GOT3 (cell line): Measurements from ENCODE around the gene SPEF1.

ENCODE experiments used
- DNase-seq: peaks from one replicate; lab custom pipeline; 2025; ENCODE audit warnings: mixed read lengths; lab: John Stamatoyannopoulos, UW

Gene SPEF1

DNA sequence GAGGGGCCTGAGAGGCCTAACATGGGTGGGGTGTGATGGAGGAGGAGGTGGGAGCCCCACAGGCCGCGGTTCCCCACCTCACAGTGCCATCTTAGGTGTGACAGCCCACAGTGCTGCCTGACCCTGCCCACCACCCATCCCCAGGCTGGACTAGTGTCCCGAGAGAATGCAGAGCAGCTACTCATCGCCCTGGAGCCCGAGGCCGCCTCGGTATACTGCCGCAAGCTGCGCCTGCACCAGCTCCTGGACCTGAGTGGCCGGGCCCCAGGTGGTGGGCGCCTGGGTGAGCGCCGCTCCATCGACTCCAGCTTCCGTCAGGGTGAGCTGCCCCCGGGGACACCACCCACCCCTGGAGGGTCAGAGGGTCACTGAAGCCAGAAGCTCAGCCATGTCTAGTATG, 33.2 kb downstream of the SPEF1 start:
- no peak for DNase-seq

DNA sequence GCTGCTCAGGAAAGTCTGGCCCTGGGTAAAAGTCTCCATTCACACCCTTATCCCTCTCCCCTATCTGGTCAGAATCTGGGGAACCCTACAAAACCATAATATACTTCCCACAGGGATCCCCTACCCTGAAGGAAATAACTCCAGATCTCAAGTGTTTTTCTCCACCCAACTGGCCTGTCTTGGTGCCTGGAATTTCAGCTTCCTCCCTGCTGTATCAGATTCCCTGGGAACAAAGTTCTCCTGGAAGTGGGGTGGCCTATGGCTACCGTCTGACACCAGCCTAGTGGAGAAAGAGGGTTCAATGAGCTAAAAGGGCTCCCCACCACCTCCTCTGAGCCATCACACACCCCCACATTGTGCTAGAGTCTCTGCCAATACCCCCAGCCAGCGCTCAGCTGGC, 33.8 kb downstream of the SPEF1 start:
- DNase-seq = no peak

DNA sequence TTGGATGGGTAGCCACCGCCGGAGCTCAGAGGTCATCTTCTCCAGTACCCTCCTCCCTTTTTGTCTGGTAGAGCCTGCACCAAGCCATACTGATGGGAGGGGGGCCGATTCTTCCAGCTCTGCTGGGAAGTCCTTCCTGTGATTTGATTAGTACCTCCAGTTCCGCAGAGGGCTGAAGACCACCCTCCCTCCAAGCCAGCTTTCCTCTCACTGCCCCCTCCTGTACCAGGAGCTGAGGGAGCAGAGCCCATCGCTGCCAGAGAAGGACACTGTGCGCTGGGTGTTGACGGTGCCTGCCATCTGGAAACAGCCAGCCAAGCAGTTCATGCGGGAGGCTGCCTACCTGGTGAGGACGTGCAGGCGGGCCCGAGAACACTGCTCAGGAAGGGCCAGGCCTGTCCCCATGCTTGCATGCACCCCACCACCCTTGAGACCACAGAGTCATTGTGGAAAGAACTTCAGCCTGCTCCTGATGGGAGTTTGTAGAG, 35.5 kb downstream of the SPEF1 start:
- DNase-seq = no peak

DNA sequence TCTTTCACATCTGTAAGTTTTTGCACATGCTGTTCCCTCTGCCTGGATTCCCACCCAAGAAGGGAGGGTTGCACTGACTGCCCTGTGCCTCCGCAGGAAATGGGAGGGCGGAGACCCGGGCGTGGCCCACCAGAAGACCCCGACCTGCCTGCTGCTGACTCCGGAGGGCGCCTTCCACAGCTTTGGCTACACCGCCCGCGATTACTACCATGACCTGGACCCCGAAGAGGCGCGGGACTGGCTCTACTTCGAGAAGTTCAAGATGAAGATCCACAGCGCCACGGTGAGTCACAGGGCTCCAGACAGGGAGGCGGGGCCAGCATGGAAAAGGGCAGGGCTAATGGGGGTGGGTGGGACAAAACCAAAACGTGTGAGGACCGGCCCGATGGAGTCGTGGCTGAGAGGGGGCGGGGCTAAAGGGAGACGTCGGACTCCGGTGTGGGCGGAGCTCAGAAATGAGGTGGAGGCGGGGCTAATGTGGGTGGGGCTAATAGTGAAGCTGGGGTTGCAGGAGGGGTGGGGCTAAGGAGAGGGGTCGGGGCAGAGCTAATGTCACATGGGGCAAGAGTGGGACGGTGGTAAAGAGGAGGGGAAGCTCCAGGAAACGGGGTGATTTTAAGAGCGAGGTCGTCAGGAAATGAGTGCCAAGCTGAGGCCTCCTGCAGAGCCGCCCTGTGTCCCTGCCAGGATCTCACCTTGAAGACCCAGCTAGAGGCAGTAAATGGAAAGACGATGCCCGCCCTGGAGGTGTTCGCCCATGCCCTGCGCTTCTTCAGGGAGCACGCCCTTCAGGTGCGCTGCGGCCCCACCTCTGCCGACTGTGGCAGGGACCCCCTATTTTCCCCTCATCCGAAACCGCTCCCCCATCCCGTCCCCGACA, 36.2 kb downstream of the SPEF1 start:
- no peak for DNase-seq

DNA sequence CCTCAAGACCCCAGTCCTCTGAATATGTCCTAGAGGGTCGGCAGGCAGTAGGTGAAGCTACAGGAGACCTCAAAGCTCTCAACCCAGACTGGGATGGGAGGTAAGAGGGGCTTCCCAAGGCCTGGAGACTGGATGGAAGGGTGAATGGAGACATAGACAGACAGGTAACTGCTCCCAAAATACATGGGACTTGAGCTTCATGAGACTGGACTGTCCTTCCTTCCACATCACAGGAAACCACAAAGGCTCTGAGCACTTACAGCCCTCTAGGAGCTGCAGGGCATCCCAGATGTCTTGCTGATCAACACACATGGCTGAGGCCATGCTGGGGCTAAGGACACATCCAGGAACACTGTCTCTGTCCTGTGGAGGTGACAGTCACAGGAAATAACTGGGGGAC, 37.2 kb downstream of the SPEF1 start:
- no peak for DNase-seq

DNA sequence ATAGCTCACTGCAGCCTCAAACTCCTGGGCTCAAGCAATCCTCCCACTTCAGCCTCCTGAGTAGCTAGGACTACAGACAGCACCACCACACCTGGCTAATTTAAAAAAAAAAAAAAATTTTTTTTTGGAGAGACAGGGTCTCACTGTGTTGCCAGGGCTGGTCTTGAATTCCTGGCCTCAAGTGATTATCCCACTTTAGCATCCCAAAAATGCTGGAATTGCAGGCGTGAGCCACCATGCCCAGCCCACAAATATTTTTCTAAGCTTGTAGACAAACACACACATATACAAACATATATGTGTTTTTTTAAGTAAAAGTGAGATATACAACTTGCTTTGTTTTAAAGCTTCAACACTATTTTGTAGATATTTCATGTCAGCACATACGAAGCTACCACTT, 38.0 kb downstream of the SPEF1 start:
- DNase-seq = no peak

DNA sequence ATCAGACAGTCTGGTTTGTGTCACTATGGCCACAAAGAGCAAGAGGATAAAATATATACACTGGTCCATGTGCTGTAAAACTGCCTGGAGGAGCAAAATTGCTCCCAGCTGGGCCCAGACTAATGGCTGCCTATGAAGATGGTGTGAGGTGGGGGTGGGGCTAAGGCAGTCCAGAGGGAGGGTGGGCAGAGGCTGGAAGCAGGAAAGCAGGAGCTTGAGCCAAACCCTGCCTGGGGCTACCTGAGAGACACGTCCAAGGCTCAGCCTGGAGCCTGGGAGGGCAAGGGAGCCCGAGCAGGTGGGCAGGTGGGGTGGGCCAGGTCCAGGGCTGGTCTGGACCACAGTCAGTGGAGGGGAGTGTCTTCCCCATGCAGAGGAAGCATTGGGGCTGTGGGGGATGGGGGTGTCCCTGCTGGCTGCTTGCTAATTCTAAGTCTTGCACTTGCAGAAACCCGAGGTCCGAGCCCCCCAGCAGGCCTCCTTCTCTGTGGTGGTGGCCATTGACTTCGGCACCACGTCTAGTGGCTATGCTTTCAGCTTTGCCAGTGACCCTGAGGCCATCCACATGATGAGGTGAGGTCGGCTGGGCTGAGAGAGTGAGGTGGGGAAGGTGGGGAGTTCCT, 39.3 kb downstream of the SPEF1 start:
- DNase-seq = no peak

DNA sequence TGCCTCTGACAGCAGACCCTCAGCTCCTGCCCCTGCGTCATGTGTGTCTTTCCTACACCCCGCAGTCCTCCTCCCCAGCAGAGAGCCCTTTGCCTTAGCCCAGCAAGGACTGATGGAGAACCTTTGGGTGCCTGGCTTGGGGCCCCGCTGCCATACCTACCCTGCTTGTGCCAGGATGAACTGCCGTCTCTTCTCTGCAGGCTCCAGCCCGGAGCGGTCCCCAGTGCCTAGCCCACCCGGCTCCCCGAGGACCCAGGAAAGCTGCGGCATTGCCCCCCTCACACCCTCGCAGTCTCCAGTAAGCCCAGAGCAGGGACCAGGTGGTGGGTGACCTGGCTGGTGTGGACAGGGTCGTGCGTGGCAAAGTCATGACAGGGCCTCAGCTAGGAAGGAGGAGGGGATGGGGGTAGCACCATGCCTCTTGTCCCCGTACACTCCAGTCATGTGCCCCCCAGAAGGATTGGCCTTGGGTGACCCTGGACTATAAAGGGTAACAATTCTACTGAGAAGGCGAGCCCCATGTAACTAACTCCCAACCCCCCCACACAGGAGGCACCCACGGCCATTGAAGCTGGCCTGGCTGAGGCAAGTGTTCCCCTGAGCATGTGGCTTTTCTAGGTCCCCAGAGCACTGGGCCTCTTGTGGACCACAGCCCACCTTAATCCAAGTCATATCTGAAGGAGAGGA, 40.5 kb downstream of the SPEF1 start:
- no peak for DNase-seq

DNA sequence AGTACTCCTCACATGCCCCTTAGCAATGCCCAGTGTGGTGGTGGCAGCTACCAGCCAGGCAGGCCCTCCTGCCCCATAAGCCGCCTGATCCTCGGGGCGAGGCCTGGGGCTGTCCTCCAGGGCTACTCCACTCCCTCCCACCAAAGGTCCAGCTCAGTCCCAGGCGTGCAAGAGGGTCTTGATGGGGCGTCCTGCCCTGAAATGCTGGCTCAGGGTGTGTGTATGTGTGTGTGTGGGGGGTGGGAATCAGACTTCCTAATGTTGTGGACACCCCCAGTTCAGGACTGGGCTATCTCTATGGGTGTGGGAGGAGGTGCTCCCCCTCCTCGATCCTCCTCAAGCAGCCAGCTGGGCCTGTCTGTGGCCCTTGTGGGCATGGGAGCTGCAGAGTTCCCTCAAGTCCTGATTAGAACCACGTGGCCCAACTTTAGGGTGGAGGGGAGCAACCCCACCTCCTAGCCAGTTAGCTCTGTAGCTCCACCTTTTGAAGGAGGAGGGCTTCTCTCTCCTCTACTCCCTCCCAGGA, 41.3 kb downstream of the SPEF1 start:
- no peak for DNase-seq

DNA sequence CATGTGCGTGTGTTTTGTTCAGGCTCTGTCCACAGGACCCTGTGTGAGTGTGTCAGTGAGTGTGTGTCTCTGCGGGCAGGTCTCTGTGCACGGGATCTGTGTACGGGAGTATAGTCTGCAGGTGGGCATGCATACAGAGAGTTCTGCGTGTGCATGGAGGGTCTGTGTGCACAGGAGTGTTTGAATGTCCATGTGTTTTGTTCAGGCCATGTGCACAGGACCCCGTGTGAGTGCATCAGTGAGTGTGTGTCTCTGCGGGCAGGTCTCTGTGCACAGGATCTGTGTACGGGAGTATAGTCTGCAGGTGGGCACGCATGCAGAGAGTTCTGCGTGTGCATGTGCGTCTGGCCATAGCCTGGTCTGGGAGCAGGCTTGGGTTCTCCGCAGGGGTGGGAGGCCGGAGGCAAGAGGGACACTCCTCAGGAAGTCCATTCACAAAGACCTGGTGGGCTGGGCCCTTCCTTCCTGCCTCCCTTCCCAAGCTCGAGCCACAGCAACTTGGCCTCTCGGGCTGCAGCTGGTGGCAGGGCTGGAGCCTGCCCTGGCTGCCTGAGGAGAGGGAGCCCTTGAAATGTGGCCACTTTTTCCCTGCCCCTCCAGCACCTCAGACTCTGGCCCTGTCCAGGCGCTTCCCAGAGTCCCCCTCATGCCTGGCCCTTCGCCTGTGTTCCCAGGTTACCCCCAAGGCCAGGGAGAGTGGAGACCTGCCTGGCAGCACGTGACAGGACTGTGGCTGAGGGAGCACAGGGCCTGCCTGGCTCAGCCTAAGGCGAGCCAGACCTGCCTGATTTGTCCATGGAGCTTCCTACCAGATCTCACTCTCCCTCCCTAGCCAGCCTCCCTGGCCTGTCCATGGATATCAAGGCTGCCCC, 42.0 kb downstream of the SPEF1 start:
- DNase-seq = no peak

DNA sequence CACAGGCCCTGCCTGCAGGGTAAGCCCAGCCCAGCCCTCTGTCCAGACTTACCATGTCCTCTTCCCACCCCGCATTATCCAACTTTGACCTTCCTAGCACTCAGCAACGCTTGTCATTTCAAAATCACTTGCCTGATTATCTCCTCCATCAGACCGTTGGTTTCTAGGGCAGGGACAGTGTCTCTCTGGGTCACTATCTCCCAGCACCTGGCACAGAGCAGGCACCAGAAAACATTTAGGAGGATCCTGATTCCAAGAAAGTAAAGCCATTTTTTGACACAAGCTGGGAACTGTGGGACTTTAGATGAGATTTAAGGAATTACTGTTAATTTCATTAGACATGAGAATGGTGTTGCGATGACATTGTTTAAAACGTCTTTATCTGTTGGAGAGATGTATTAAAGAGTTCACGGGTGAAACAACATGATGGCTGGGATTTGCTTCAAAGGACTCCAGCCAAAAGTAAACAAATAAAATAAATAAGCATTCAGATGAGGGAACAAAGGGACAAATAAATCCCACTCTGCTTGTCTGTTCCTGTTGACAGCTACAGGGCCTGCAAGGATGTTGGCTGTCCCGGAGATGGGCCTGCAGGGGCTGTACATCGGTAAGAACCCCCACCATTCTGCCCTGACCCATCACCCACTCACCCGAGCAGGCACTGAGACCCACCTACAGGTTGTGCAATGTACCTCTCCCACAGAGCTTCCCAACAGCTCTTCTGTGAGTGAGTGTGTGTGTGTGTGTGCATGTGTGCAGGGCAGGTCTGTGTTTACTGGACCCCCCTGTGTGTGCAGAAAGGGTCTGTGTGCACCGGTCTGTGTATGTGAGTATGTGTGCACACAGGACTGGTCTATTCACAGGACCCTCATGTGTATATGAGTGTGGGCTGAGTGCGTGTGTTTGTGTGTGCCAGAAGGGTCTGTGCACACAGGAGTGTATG, 42.9 kb downstream of the SPEF1 start:
- no peak for DNase-seq

DNA sequence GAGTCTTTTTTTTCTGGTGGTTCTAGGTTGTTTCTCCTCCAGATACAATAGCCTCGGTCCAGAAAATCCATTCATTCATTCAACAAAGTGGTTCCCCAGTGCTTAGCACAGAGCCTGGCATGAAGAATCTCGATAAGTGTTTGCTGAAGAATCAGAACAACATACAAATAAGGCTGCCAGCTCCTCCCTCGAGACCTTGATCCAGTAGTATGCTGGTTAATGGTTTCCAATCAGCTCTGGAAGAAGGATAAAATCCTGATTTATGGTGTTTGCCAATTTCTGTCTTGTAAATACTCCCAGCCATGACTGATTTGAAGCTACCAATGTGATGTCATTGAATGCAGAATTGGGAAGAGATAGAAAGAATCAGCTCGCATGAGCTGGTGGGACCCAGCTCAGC, 45.5 kb downstream of the SPEF1 start:
- DNase-seq = no peak

DNA sequence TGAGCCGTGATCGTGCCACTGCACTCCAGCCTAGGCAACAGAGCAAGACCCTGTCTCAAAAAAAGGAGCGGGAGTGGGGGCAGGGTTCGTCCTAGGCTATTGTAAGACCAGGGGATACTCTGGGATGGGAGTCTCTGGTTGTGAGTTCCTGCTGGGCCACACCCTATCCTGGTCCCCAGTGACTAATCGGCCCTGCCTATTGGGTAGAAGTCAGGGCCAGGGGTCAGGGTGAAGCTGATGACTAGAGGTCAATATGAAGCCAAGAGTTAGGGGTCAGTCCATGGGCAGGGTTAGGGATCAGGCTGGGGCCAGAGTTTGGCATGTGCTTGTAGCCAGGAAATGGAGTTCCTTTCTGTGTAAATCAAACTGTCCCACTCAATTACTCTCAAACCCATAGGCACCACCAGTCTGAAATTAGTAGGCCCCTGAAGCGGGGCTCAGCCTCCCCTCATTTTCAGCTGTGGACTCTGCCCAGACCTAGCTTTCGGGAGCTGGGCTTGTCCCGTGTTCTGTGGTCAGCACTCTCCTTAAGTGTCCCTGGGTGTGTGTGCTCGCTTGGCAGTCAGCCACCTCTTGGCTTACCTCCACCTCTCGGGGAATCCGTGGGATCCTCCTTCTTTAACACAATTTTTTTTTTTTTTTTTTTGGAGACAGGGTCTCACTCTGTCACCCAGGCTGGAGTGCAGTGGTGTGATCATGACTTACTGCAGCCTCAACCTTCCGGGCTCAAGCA, 47.0 kb downstream of the SPEF1 start:
- no peak for DNase-seq

DNA sequence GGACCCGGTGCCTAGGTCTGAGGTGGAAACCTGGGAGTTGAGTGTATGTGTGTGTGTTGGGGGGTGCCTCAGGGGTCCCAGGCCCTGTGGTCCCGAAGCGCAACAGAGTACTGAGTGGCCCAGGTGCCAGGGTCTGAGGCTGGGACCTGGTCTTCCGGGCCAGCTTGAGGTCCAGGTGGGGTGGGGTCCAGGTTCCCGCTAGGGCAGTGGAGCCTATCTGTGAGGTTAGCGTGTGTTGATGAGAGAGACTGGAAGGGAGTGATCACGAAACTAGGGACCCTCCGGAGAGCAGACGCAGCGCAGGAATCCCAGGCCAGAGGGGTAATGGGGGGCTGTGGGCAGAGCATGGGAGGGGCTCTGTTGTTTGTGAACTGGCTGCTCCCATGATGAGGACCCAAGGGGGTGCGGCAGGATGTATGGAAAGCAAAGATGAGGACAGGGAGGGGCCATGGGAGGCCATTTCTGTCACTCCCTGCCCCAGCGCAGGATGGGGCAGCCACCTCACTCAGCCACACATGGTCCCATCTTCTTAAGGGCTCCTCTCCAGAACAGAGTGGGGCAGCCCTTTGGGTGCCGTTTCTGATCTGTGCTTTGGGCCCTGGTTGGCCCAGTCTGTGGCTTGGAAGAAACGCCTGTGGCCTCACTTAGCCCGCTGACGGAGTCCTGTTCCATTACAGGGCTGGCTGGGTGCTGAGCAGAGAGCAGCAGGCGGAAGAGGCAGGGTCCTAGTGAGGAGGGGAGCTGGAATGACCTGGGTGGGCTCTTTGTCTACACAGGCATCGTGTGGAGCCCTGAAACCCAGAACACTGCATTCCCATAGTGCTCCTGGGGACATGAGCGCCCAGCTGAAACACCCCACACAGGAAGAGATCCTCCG, 47.9 kb downstream of the SPEF1 start:
- no peak for DNase-seq

DNA sequence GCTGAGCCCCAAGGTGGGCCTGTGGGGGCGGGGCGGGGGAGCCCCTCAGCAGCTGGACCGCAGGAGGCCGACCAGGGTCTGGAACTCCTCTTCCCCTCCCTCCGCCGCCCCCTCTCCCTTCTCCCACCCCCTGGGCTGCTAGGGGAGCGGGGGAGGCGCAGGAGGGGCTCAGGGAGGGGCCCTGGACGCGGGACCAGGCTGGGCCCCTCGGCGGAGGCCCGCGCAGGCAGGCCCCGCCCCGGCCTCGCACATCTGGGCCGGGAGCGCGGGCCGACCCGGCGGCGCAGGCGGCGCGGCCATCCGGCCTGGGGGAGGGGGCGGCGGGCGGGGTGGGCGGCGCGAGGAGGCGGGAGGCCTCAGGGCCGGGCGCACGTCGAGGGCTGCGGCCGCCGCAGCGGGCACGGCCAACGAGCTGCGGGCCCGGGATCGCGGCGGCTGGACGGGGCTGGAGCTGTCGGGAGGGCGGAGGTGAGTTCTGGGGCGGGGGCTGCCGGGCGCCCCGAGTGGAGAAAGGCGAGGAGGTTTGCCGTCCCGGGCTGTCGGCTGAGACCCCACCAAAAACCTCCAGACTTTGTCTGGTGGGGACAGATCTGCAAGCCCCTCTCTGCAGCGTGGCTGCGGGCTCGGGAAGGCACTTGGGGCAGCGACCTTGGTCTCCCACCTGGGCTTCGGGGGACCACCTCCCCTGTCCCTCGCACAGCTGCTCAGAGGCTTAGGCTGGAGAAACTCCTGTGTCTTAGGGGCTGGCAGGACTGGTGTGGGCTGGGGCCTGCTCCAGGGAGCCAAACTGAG, 48.7 kb downstream of the SPEF1 start, which contains the start of gene HSPA12B:
TSS of gene HSPA12B (plus strand) at position 359 of the 792 bp plus-strand sequence. CDS start 5,990 bp downstream, outside the sequence.
- no peak for DNase-seq

DNA sequence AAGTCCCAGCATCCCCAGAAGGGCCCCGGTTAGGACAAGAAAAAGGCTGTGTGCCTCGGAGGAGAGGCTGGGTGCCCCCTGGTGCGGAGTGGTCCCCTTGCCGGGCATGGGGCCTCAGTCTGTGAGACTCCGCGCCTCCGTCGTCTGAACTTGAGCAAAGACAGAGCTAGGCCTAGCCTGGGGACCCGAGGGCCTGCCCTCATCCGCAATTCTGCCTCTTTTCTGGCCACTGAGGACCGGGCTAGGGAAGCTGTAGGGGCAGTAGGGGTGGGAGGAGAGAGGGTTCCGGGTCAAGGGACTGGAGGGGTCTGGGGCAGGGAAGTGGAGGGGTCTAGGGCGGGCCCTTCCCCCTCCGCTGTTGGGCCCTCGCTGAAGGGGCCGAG, 49.3 kb downstream of the SPEF1 start:
- DNase-seq = no peak

DNA sequence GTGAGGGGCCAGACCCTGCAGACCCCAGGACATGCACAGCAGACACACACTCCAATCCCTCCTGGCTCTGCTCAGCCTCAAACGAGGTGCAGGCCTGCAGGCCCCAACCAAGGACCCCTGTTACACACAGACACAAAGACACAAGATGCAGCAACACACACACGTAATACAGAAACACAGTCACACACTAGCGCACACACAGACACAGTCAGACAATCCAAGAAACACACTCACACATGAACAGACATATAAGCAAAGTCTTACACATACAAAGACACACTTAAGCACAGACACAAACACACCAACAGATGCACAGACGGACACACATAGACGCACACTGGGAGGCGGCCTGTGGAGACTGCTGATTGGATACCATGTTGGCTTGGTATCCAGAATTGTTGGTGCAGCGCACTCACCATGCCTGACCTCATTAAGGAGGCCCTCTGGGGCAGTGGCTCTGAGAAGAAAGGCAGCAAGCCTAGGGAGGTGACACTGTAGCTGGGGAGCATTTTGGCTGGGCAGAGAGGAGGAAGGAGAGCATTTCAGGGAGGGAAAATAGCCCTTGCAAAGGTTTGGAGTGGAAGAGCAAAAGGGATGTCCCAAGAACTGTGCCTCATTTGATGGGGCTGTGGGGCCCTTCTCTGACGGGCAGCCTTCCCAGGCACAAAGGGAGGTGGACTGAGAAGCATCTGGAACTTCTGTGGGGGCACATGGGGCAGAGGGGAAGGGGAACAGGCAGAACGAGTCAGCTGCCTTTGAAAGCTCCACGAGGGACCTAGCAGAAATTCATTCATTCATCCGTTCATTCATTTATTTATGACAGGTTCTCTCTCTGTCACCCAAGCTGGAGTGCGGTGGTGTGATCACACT, 50.2 kb downstream of the SPEF1 start:
- no peak for DNase-seq
